PC-3 (cell line): ENCODE data around the gene CLPTM1L.

Experiments
- EZH2 ChIP-seq: fragments of 300-600 bp; sonication (generic); IDR thresholded peaks from one replicate; pipeline ENCODE4 v1.6.1; 2017; ENCODE audit warnings: antibody characterized with exemption, mild to moderate bottlenecking, low read length; ENCODE audit not compliant: unreplicated experiment
- TF ChIP-seq, protein P1 (sequence below): fragments of 300-600 bp; sonication (generic); conservative IDR thresholded peaks from 2 replicates; pipeline ENCODE4 v1.5.1; 2017; ENCODE audit warnings: antibody characterized with exemption, low read depth, mild to moderate bottlenecking, low read length

DNA sequence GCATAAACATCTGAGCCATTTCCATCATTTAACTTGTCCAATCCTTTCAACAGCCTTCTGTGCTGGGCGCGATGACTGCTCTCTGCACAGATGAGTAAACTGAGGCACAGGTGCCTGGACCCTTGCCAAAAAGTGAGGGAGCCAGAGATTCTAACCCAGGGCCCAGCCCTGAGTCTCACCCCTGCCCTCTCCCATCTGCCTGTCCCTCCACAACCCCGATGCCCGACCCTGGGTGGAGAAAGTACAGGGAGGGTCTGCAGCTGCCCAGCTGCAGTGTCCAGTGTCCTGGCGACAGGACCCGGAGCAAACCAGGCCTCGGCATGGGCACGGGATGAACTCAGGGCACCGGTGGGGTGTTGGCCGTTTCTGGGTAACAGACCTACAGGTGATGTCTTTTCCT is 39.6 kb upstream of the CLPTM1L start:
- TF ChIP-seq, protein P1, sequence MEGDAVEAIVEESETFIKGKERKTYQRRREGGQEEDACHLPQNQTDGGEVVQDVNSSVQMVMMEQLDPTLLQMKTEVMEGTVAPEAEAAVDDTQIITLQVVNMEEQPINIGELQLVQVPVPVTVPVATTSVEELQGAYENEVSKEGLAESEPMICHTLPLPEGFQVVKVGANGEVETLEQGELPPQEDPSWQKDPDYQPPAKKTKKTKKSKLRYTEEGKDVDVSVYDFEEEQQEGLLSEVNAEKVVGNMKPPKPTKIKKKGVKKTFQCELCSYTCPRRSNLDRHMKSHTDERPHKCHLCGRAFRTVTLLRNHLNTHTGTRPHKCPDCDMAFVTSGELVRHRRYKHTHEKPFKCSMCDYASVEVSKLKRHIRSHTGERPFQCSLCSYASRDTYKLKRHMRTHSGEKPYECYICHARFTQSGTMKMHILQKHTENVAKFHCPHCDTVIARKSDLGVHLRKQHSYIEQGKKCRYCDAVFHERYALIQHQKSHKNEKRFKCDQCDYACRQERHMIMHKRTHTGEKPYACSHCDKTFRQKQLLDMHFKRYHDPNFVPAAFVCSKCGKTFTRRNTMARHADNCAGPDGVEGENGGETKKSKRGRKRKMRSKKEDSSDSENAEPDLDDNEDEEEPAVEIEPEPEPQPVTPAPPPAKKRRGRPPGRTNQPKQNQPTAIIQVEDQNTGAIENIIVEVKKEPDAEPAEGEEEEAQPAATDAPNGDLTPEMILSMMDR = no peak
- no peak for TF ChIP-seq EZH2
